GM12878 (cell line): ENCODE data around the gene CAPNS1. TPM values are rescaled to one million over a fixed set of nuclear protein-coding genes. Genes with fewer than 3 reads are reported as not detected.

Experiments
- ATAC-seq: fragments of 200-7000 bp; cut with Tn5 transposase; 3 replicates; pipeline ENCODE4 v1.9.1; 2020; ENCODE audit warnings: mild to moderate bottlenecking, moderate library complexity
- BruUV-seq: library from RNA; stranded (reverse); fragments of 400-500 nt; replicated peaks from 2 replicates; lab custom pipeline; 2021; lab: Mats Ljungman, UMichigan
- CTCF ChIA-PET: fragments of 300-600 bp; sonication (Branson Sonifier 250); formaldehyde crosslinking; extraction: SDS; loops from one replicate; lab custom pipeline; 2021; ENCODE audit warnings: inconsistent platforms; lab: Yijun Ruan, JAX
- POLR2A ChIA-PET: fragments of 350-600 bp; formaldehyde crosslinking; extraction: SDS; loops from one replicate; lab custom pipeline; 2021; ENCODE audit warnings: inconsistent platforms; lab: Charles Lee
- RAD21 ChIA-PET: fragments of 300-600 bp; sonication (Branson Sonifier 250); formaldehyde crosslinking; loops from one replicate; lab custom pipeline; 2023; ENCODE audit warnings: antibody characterized with exemption; ENCODE audit not compliant: unreplicated experiment; lab: Charles Lee
- SMC1A ChIA-PET: fragments of 300-600 bp; sonication (Branson Sonifier 250); formaldehyde crosslinking; loops from one replicate; lab custom pipeline; 2023; ENCODE audit not compliant: unreplicated experiment, uncharacterized antibody; lab: Charles Lee
- DNase-seq: peaks from one replicate; pipeline ENCODE4 v3.0.0-alpha.2; 2011; ENCODE audit warnings: low read depth, low spot score
- FAIRE-seq: peaks from 3 replicates; lab custom pipeline; 2011; peaks lifted over from hg19 to GRCh38; lab: Jason Lieb, UNC
- H2AFZ ChIP-seq: 2 replicates; pipeline ENCODE4 v1.6.0; 2011; ENCODE audit warnings: low read depth, low read length, control low read depth; ENCODE audit not compliant: control insufficient read depth
- H3K27ac ChIP-seq: 2 replicates; pipeline ENCODE4 v1.5.1; 2011; ENCODE audit warnings: control low read depth; ENCODE audit not compliant: control insufficient read depth, insufficient read depth
- H3K27me3 ChIP-seq, 2 experiments: replicated peaks in 1 of 2; 2 replicates each; pipeline versions ENCODE4 v1.6.0 to v1.6.1; 2011; ENCODE audit warnings: low read length in 1 of 2; ENCODE audit not compliant: control insufficient read depth in 2 of 2, insufficient read depth in 2 of 2
- H3K36me3 ChIP-seq, 2 experiments: 2 replicates each; pipeline ENCODE4 v1.5.1; 2011; ENCODE audit warnings: low read length in 1 of 2; ENCODE audit not compliant: control insufficient read depth in 2 of 2, insufficient read depth in 2 of 2
- H3K4me1 ChIP-seq: 2 replicates; pipeline ENCODE4 v1.6.1; 2011; ENCODE audit warnings: mild to moderate bottlenecking, low read length, moderate library complexity, mixed read lengths; ENCODE audit not compliant: control insufficient read depth, insufficient read depth
- H3K4me2 ChIP-seq: 2 replicates; pipeline ENCODE4 v1.6.0; 2011; ENCODE audit warnings: control low read depth; ENCODE audit not compliant: control insufficient read depth, insufficient read depth
- H3K4me3 ChIP-seq: fragments of 200-600 bp; sonication (generic); 2 replicates; pipeline ENCODE4 v1.5.1; 2016
- H3K79me2 ChIP-seq: 2 replicates; pipeline ENCODE4 v1.6.0; 2011; ENCODE audit warnings: low read length; ENCODE audit not compliant: control insufficient read depth, insufficient read depth
- H3K9ac ChIP-seq: 2 replicates; pipeline ENCODE4 v1.8.0; 2011; ENCODE audit warnings: low read length, control low read depth, mixed read lengths; ENCODE audit not compliant: control insufficient read depth, insufficient read depth
- H3K9me3 ChIP-seq: replicated peaks from 3 replicates; pipeline ENCODE4 v1.5.1; 2011; ENCODE audit warnings: mild to moderate bottlenecking, low read length; ENCODE audit not compliant: control insufficient read depth, insufficient read depth
- H4K20me1 ChIP-seq: 2 replicates; pipeline ENCODE4 v1.6.0; 2011; ENCODE audit not compliant: control insufficient read depth, insufficient read depth
- BCL11A ChIP-seq: IDR thresholded peaks from 2 replicates; pipeline ENCODE4 v1.6.1; 2011; ENCODE audit warnings: low read depth, low read length
- CHD1 ChIP-seq: IDR thresholded peaks from 2 replicates; pipeline ENCODE4 v1.6.1; 2012; ENCODE audit warnings: low read depth, low read length, improper control_type of control experiment
- CHD2 ChIP-seq: IDR thresholded peaks from 2 replicates; pipeline ENCODE4 v1.6.1; 2011; ENCODE audit warnings: low read depth, low read length, improper control_type of control experiment, borderline replicate concordance
- GATAD2B ChIP-seq: fragments of 450-650 bp; conservative IDR thresholded peaks from 2 replicates; pipeline ENCODE4 v1.6.1; 2017; ENCODE audit warnings: low read depth, mild to moderate bottlenecking, moderate library complexity
- MEF2B ChIP-seq: fragments of 450-650 bp; IDR thresholded peaks from 2 replicates; pipeline ENCODE4 v1.6.1; 2018; ENCODE audit warnings: mild to moderate bottlenecking, moderate library complexity; ENCODE audit not compliant: partially characterized antibody, poor library complexity, severe bottlenecking
- SMAD1 ChIP-seq: fragments of 450-650 bp; IDR thresholded peaks from 2 replicates; pipeline ENCODE4 v1.6.1; 2018; ENCODE audit warnings: mild to moderate bottlenecking, low read depth; ENCODE audit not compliant: partially characterized antibody
- STAT1 ChIP-seq: fragments of 450-650 bp; conservative IDR thresholded peaks from 2 replicates; pipeline ENCODE4 v1.6.1; 2014; ENCODE audit warnings: antibody characterized with exemption, mild to moderate bottlenecking
- ZNF24 ChIP-seq: fragments of 450-650 bp; IDR thresholded peaks from 2 replicates; pipeline ENCODE4 v1.6.1; 2017; ENCODE audit warnings: antibody characterized with exemption, mild to moderate bottlenecking
- WGBS: methylation state at CpG from one replicate; pipeline ENCODE4 v1.1.6; 2016; ENCODE audit warnings: low lambda C conversion rate; ENCODE audit not compliant: insufficient replicate concordance, insufficient coverage; ENCODE audit errors: missing lambda C conversion rate; 5-methylcytosine and 5-hydroxymethylcytosine counted together
- in situ Hi-C: fragments of 300-500 bp; cut with MboI; formaldehyde crosslinking; loops from 9 replicates; pipeline ENCODE4 v1.14.3; 2018; ENCODE audit warnings: mixed read lengths
- intact Hi-C: fragments of 100-400 bp; cut with micrococcal nuclease; formaldehyde crosslinking; loops from one replicate; pipeline ENCODE4 v1.14.2; 2022; ENCODE audit not compliant: unreplicated experiment
- polyA plus RNA-seq, 11 experiments: library from polyadenylated mRNA; depleted of rRNA in 4 of 11; unstranded in 6 of 11; stranded (reverse) in 5 of 11; fragments of >200 nt; fragmentation: Nextera tagmentation in 4 of 11; fragmentation: Illumina TruSeq in 1 of 11; extraction: Ambion mirVana in 4 of 11; extraction: Trizol in 1 of 11; gene quantifications; 1 replicate in 1 of 11; 2 replicates in 10 of 11; pipeline versions ENCODE4 v1.2.1 to v1.2.3, GENCODE V29; 2011 to 2016; ENCODE audit warnings: inconsistent platforms in 2 of 11, missing spikeins in 2 of 11, low read depth in 1 of 11
- total RNA-seq, 4 experiments: library from RNA; depleted of rRNA in 3 of 4; stranded (reverse); fragments of >200 nt in 3 of 4; fragmentation: Illumina TruSeq in 1 of 4; extraction: Trizol in 1 of 4; gene quantifications; 2 replicates each; pipeline versions ENCODE4 v1.2.1 to v1.2.3, GENCODE V29; 2013 to 2021
- TF ChIP-seq, protein P1 (sequence below): fragments of 450-650 bp; IDR thresholded peaks from 2 replicates; pipeline ENCODE4 v1.6.1; 2014; ENCODE audit warnings: mild to moderate bottlenecking
- TF ChIP-seq, protein P2 (sequence below): IDR thresholded peaks from 2 replicates; pipeline ENCODE4 v1.6.1; 2012; ENCODE audit warnings: low read length, inconsistent platforms
- TF ChIP-seq, protein P3 (sequence below): IDR thresholded peaks from 2 replicates; pipeline ENCODE4 v1.6.1; 2011; ENCODE audit warnings: mild to moderate bottlenecking, low read depth, low read length, moderate library complexity; ENCODE audit not compliant: insufficient replicate concordance
- TF ChIP-seq, protein P4 (sequence below): fragments of 450-650 bp; IDR thresholded peaks from 2 replicates; pipeline ENCODE4 v1.6.1; 2017; ENCODE audit warnings: borderline replicate concordance

Gene CAPNS1
- total and polyA plus RNA-seq, 10 of the 15 experiments (the other 5 are each of a cell fraction or from before 2014, with no cell fraction given): 96.9 to 562 (median 245) TPM

DNA sequence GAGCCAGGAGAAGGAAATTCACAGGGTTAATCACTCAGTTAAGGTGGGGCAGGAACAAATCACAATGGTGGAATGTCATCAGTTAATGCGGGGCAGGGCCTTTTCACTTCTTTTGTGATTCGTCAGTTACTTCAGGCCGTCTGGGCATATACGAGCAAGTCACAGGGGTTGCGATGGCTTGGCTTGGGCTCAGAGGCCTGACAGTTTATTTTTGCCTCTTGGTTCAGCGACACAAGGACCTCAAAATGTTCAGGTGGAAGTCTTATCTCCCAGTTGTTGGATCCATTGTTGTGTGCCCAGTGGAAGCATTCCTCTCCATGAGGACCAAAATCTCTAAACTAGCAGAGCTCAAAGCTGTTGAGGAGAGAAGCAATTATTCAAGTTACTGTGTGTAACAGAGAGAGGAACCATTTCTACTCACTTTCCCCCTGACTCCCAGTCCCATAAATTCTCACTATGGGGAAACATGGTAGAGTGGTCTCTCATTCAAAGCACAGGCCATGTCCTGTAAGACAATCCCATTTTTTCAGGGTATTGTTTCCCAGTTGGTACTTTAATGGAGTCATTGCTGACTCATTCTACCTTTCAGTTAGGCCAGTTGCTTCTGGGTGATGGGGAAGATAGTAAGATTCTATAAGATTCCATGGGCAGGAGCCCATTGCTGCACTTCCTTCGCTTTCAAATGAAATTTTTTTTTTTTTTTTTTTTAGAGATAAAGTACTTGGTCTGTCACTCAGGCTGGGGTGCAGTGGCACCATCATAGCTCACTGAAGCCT lies 21.1 kb downstream of the CAPNS1 start:
- CTCF ChIA-PET: interaction anchor here (0.7 kb wide), 1 partner anchor 9 kb away, joined by 3 read pairs; no protein-coding TSS in a partner anchor
- Histone ChIP-seq H3K9ac (no peak overlapping the region), H3K9me3 (no peaks in the 10 kb centered on the region), H3K4me3 (no peak overlapping the region), H3K4me2 (no peak overlapping the region), H3K4me1 (no peaks in the 10 kb centered on the region), H3K27ac (no peak overlapping the region), H2AFZ (no peak overlapping the region), H3K79me2 (no peaks in the 10 kb centered on the region), H4K20me1 (no peaks in the 10 kb centered on the region), H3K36me3 (no peaks in the 10 kb centered on the region; a peak in 1 of 4 replicates), H3K27me3 (no peaks in the 10 kb centered on the region)
- POLR2A ChIA-PET: interaction anchor here (0.6 kb wide), 1 partner anchor 16 kb away, joined by 4 read pairs; no protein-coding TSS in a partner anchor
- FAIRE-seq (no peak), ATAC-seq (no peak), DNase-seq (no peak)
- intact Hi-C loops: no loop called here
- no TSS peak for BruUV-seq
- TF ChIP-seq MEF2B (no peak), CHD2 (no peak), BCL11A (no peak), STAT1 (no peak), ZNF24 (no peak), SMAD1 (no peak), GATAD2B (no peak), CHD1 (no peak)
- TF ChIP-seq, protein P1, sequence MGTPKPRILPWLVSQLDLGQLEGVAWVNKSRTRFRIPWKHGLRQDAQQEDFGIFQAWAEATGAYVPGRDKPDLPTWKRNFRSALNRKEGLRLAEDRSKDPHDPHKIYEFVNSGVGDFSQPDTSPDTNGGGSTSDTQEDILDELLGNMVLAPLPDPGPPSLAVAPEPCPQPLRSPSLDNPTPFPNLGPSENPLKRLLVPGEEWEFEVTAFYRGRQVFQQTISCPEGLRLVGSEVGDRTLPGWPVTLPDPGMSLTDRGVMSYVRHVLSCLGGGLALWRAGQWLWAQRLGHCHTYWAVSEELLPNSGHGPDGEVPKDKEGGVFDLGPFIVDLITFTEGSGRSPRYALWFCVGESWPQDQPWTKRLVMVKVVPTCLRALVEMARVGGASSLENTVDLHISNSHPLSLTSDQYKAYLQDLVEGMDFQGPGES: no peak
- TF ChIP-seq, protein P2, sequence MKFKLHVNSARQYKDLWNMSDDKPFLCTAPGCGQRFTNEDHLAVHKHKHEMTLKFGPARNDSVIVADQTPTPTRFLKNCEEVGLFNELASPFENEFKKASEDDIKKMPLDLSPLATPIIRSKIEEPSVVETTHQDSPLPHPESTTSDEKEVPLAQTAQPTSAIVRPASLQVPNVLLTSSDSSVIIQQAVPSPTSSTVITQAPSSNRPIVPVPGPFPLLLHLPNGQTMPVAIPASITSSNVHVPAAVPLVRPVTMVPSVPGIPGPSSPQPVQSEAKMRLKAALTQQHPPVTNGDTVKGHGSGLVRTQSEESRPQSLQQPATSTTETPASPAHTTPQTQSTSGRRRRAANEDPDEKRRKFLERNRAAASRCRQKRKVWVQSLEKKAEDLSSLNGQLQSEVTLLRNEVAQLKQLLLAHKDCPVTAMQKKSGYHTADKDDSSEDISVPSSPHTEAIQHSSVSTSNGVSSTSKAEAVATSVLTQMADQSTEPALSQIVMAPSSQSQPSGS: no peak
- TF ChIP-seq, protein P3, sequence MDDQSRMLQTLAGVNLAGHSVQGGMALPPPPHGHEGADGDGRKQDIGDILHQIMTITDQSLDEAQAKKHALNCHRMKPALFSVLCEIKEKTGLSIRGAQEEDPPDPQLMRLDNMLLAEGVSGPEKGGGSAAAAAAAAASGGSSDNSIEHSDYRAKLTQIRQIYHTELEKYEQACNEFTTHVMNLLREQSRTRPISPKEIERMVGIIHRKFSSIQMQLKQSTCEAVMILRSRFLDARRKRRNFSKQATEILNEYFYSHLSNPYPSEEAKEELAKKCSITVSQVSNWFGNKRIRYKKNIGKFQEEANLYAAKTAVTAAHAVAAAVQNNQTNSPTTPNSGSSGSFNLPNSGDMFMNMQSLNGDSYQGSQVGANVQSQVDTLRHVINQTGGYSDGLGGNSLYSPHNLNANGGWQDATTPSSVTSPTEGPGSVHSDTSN: no peak
- TF ChIP-seq, protein P4, sequence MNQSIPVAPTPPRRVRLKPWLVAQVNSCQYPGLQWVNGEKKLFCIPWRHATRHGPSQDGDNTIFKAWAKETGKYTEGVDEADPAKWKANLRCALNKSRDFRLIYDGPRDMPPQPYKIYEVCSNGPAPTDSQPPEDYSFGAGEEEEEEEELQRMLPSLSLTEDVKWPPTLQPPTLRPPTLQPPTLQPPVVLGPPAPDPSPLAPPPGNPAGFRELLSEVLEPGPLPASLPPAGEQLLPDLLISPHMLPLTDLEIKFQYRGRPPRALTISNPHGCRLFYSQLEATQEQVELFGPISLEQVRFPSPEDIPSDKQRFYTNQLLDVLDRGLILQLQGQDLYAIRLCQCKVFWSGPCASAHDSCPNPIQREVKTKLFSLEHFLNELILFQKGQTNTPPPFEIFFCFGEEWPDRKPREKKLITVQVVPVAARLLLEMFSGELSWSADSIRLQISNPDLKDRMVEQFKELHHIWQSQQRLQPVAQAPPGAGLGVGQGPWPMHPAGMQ: no peak
- SMC1A ChIA-PET: interaction anchor here (1.0 kb wide), 1 partner anchor 14 kb away, joined by 3 read pairs; no protein-coding TSS in a partner anchor
- in situ Hi-C loops: no loop called here
- 98% methylated on average over 7 of the region's 7 CpGs for WGBS
- RAD21 ChIA-PET: no interaction called here
